Naive B cell (primary cell): ENCODE results near the gene TMUB1. TPM values are rescaled to one million over a fixed set of nuclear protein-coding genes. Genes with fewer than 3 reads are reported as not detected.

Source experiments
- ATAC-seq, 2 donors: fragments of 150-1000 bp; cut with Tn5 transposase; 2 replicates each; pipeline ENCODE4 v1.10.0; 2021; ENCODE audit warnings: low read depth in 2 of 2, mild to moderate bottlenecking in 2 of 2, moderate library complexity in 2 of 2
- DNase-seq: peaks from one replicate; pipeline ENCODE4 v3.0.0; 2022
- H3K27ac Mint-ChIP-seq, 6 donors: one replicate each; pipeline ENCODE4 v1.8.0; 2020 to 2022; ENCODE audit warnings: mild to moderate bottlenecking in 6 of 6, mixed read lengths in 6 of 6, moderate library complexity in 5 of 6, inconsistent platforms in 2 of 6
- H3K27me3 Mint-ChIP-seq, 3 donors: one replicate each; pipeline ENCODE4 v1.8.0; 2021 to 2022; ENCODE audit warnings: mixed read lengths in 3 of 3, mild to moderate bottlenecking in 1 of 3
- H3K36me3 Mint-ChIP-seq, 2 donors: one replicate each; pipeline ENCODE4 v1.8.0; 2020 to 2022; ENCODE audit warnings: mixed read lengths in 2 of 2, inconsistent platforms in 1 of 2, mild to moderate bottlenecking in 1 of 2
- H3K4me1 Mint-ChIP-seq, 3 donors: one replicate each; pipeline ENCODE4 v1.8.0; 2020 to 2022; ENCODE audit warnings: mixed read lengths in 3 of 3, inconsistent platforms in 1 of 3, mild to moderate bottlenecking in 1 of 3, moderate library complexity in 1 of 3
- H3K4me3 Mint-ChIP-seq, 8 donors: one replicate each; pipeline ENCODE4 v1.8.0; 2020 to 2022; ENCODE audit warnings: mild to moderate bottlenecking in 8 of 8, mixed read lengths in 8 of 8, moderate library complexity in 8 of 8, inconsistent platforms in 2 of 8
- H3K9me3 Mint-ChIP-seq, 7 donors: one replicate each; pipeline ENCODE4 v1.8.0; 2020 to 2022; ENCODE audit warnings: mixed read lengths in 7 of 7, mild to moderate bottlenecking in 5 of 7, inconsistent platforms in 2 of 7, moderate library complexity in 1 of 7
- polyA plus RNA-seq, 6 donors: library from polyadenylated mRNA; unstranded; fragments of 300-500 nt; fragmentation: Illumina TruSeq; gene quantifications; one replicate each; pipeline ENCODE4 v1.2.3, GENCODE V29; 2021; ENCODE audit warnings: low read depth in 6 of 6

Gene TMUB1, protein sequence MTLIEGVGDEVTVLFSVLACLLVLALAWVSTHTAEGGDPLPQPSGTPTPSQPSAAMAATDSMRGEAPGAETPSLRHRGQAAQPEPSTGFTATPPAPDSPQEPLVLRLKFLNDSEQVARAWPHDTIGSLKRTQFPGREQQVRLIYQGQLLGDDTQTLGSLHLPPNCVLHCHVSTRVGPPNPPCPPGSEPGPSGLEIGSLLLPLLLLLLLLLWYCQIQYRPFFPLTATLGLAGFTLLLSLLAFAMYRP
- 10 to 100 TPM; 36.3 to 66.1 (median 45.5) TPM for polyA plus RNA-seq

DNA sequence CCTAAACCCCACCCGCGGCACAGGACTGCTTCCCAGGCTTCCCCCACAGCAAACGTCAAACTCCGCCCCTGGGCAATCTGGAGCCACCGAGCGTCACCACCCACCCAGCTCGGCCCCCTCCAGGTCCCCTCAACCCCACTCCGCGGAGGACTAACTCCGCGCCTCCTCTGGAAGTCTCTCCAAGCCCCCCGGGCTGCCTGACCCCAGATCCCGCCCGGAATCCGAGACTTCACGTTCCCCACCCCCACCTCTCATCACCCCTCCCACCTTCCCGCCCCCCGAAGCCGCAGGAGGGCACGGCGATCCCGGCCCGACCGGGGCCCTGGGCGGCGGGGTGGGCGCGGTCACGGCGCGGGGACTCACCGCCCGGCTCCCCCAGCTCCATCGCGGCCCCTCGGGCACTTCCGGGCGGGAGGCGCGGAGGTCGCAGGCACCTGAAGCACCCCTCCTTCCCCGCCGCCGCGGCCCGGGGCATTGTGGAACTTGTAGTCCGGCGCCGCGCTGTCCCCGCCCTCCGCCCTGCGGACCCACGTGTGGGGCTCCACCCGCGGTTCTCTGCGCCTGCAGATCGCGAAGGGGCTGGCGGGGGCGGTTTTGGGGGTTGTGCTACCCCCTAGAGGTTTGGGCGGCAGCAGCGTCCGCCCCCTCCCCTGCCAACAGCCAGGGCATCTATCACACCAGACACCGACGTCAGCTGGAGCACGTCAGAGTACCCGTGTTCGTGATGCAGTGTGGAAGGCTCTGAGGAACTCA lies at the start of gene TMUB1:
TSS of gene TMUB1 (minus strand) at position 423 of the 753 bp plus-strand sequence. CDS start 930 bp downstream, outside the sequence.
- H3K4me3 Mint-ChIP-seq: peak within 1 kb of the TSS; percentile 85 to 97 (median 94)
- peak within 1 kb of the TSS; percentile 97 to 99 (median 98) for H3K27ac Mint-ChIP-seq
- DNase-seq (peak; percentile 86), ATAC-seq (peak; percentile 64 to 66)
- peaks cover 16 to 21% (median 19%) of the 10 kb centered on the region in 3 donors for H3K27me3 Mint-ChIP-seq
- H3K4me1 Mint-ChIP-seq: peaks cover 39 to 46% (median 44%) of the 10 kb centered on the region in 3 donors
- H3K9me3 Mint-ChIP-seq: peaks cover 0 to 2% (median 0%) of the 10 kb centered on the region in 7 donors
- H3K36me3 Mint-ChIP-seq: peaks cover 0 to 6% of the 10 kb centered on the region in 2 donors

DNA sequence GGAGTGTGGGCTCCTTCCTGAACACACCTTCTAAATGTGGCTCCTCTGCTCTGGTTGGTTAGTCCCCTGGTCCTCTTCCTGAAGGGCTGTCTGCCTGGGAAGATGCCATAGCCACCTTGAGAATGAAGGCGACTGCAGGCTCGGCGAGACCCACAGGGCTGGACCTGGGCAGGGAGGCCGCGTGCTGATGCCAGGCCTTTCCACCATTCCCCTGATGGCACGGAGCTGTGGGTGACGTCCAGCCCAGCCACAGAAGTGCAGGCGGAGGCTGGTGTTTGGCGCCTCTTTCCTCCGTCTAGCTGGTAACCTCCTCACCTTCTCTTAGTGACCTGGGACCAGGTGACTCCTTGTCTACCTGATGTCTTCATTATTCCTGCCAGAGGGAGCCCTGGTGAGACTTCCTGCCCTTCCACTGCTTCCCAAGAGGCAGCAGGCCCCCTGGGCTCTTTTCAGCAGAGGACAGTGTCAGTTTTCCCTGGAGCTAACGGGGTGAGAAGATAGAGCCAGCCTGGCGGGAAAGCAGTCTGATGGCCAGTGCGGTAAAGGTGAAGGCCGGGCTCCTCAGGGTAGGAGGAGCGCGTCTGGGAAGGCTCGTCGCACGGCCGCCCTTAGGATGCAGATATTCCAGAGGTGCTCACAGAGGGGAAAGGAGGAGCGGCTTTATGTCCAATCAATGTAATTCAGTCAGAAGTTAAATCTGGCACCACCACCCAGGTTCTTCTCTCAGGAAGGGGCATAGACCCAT lies 49.3 kb upstream of the TMUB1 start:
- H3K27ac Mint-ChIP-seq: no peak overlapping the region
- DNase-seq (no peak), ATAC-seq (no peak)
- H3K4me1 Mint-ChIP-seq: no peaks in the 10 kb centered on the region
- H3K36me3 Mint-ChIP-seq: no peaks in the 10 kb centered on the region
- peak overlapping the region in 1 of 8 donors; percentile 29 for H3K4me3 Mint-ChIP-seq
- H3K27me3 Mint-ChIP-seq: peaks cover 0 to 2% (median 0%) of the 10 kb centered on the region in 3 donors
- H3K9me3 Mint-ChIP-seq: peaks cover 0 to 2% (median 0%) of the 10 kb centered on the region in 7 donors

DNA sequence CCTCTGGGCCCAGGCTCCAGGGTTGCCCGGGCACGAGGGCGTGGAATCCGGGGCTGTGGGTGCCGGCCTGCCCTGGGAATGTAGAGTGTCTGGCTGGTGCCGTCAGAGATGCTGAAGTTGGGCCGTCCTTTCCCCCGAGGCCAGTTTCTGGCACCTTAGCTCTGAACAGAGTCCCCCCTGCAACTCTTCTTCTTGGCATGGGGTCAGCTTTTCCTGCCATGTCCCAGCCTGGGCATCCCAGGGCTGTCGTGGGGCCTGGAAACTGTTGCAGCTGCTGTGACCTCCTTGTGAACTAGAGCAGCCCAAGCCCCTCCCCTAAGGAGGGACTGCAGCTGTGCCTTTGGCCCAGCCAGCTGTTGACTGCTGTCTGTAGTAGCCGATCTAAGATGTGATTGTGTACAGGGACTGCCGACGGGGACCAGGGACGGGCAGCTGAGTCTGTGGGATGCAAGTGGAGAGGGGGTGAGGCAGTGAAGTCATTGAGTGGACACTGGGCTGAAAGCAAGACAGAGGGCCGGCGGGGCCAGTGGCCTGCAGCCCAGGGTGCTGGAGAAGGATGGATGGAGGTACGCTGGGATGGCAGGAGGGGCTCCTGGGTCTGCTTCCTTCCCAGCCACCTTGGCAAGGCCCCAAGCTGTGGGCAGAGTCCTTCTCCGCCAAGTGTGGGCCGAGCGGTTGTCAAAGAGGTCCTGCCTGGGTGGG lies 48.5 kb upstream of the TMUB1 start:
- DNase-seq: no peak
- Mint-ChIP-seq H3K27ac (peak overlapping the region in 1 of 6 donors; percentile 85), H3K36me3 (no peaks in the 10 kb centered on the region), H3K9me3 (peaks cover 0 to 2% (median 0%) of the 10 kb centered on the region in 7 donors), H3K4me1 (no peaks in the 10 kb centered on the region), H3K27me3 (peaks cover 0 to 4% (median 0%) of the 10 kb centered on the region in 3 donors), H3K4me3 (no peak overlapping the region)
- no peak for ATAC-seq

DNA sequence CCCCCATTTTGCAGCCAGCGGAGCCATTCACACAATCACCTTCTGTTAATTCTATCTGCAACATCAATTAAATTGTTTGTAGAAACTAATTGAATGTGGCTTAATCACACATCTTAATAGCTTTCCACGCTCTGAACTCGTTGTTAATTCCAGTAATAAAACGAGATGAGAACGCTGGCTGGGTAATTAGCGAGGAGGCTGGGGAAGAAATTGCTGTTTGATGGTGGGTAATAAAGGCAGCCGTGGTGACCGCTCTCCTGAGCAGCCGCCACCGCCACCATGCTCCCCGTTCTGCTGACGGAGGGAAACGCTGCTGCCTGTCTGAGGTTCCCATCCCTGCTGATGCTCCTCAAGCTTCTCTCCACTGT lies 47.9 kb upstream of the TMUB1 start:
- peaks cover 0 to 2% (median 0%) of the 10 kb centered on the region in 7 donors for H3K9me3 Mint-ChIP-seq
- ATAC-seq (no peak), DNase-seq (no peak)
- H3K36me3 Mint-ChIP-seq: no peaks in the 10 kb centered on the region
- H3K4me1 Mint-ChIP-seq: no peaks in the 10 kb centered on the region
- H3K4me3 Mint-ChIP-seq: no peak overlapping the region
- H3K27me3 Mint-ChIP-seq: peaks cover 0 to 4% (median 0%) of the 10 kb centered on the region in 3 donors
- H3K27ac Mint-ChIP-seq: no peak overlapping the region

DNA sequence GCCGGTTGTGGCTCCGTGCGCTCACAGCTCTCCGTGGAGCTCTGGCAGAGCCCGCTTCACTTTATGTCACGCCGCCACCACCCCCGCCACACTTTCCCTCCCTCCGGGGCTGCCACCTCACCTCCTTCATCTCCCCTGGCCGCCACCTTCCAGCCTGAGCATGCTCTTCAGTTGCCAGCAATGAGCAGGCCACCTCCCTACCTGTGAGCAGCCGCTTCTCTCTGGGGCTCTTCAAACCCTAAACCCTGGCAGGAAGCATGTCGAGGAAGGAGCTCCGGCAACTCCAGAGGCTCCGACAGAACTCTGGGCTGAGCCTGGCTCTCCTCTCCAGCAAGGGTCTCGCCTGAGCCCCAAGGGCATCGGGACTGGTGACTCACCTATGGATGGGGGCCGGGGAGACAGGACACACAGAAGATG lies 47.5 kb upstream of the TMUB1 start:
- H3K27me3 Mint-ChIP-seq: peaks cover 0 to 4% (median 0%) of the 10 kb centered on the region in 3 donors
- no peaks in the 10 kb centered on the region for H3K4me1 Mint-ChIP-seq
- no peak overlapping the region for H3K4me3 Mint-ChIP-seq
- peaks cover 0 to 2% (median 0%) of the 10 kb centered on the region in 7 donors for H3K9me3 Mint-ChIP-seq
- DNase-seq: no peak
- H3K36me3 Mint-ChIP-seq: no peaks in the 10 kb centered on the region
- ATAC-seq: no peak
- H3K27ac Mint-ChIP-seq: no peak overlapping the region

DNA sequence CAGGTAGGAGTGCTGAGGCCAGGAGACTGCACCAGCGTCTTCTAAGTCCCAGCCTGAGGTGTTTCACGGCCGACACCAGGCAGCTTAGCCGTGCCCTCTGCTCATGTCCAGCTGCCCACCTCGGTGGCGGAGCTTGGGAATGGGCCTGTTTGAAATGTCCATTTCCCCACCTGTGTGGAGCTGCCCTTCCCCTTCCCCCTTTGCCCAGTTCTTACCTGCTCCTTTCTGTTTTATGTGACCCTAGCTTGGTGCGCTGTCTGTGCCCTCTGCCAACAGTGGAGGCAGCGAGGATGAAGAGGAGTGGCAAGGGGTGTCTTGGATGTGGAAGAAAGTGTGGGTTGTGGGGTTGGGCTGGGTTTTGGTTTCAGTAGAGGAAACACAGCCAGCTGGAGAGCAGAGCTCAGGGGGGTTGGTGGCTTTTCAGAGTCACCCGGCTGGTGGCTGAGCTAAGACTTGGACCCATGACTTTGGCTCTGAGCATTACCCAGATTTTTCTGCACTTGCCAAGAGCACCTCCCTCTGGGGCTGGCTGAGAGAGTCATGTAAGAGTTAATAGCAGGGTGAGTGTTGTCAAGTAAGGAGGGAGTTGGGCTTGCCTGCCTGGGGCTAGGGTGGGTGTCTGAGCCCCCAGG lies 46.8 kb upstream of the TMUB1 start:
- Mint-ChIP-seq H3K4me3 (no peak overlapping the region), H3K36me3 (no peaks in the 10 kb centered on the region)

DNA sequence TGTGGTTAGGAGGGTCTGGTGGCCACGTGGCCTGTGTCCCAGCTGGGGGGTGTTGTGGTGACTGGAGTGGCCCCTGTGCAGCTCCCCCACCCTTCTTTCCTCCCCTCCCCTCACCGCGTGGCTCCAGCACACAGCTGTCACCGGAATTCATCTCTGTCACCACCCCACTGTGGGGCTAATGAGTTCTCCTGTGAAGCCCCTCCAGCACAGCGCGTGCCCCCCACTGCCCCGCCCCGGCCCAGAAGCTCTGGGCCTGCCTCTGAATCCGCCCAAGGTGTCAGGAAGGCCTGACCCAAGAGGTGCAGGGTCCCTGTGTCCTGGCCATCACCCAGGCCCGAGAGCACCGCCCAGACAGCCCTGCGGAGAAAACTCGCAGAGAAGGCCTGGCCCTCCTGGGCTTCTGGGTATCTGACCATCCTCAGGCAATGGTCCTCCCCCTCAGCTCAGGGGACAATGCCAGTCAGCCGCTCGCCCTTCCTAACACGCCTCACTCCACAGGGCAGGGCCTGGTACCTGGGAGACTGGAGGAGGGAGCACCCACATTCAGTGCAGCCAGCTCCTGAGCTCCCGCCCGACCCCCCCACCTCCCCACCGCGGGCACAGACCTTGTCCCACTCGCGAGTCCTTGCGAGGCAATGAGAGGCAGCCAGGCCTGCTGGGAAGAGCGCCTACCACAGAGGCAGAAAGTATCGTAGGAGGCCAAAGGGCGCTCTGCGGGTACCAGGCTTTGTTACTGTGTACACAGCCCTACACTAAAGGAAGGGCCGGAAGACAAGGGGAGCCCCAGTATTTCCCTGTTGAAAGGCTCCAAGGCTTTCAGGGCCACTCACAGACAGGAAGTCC lies 46.0 kb upstream of the TMUB1 start:
- ATAC-seq (no peak), DNase-seq (no peak)
- Mint-ChIP-seq H3K4me3 (no peak overlapping the region), H3K9me3 (peaks cover 0 to 2% (median 0%) of the 10 kb centered on the region in 7 donors), H3K27ac (no peak overlapping the region), H3K36me3 (no peaks in the 10 kb centered on the region), H3K4me1 (peaks cover 0 to 1% (median 0%) of the 10 kb centered on the region in 3 donors), H3K27me3 (peaks cover 0 to 12% (median 4%) of the 10 kb centered on the region in 3 donors)

More for the DNA sequence above, 46.8 kb upstream of the TMUB1 start:
- ATAC-seq: no peak
- Mint-ChIP-seq H3K4me1 (no peaks in the 10 kb centered on the region), H3K27ac (peak overlapping the region in 2 of 6 donors; percentile 10 to 39), H3K27me3 (peaks cover 0 to 5% (median 0%) of the 10 kb centered on the region in 3 donors), H3K9me3 (peaks cover 0 to 2% (median 0%) of the 10 kb centered on the region in 7 donors)
- DNase-seq: no peak

DNA sequence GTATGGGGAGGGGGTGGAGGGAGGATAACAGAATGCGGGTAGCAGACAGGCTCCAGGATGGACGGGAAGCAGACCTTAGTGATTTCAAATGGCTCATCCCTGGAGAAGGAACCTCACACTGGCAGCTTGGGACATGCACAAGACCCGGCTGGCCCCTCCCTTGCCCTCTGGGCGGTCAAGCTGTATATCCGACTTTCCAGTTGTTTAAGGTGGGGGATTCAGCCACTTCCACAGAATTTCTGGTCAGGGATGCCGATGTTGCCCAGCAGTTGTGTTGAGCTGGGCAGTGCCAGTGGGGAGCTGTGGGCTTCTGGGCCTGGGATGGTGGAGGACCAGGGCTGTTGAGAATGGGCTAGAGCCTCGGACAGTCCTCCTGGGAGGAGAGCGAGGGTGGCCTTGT lies 45.4 kb upstream of the TMUB1 start:
- Mint-ChIP-seq H3K9me3 (peaks cover 0 to 2% (median 0%) of the 10 kb centered on the region in 7 donors), H3K4me3 (no peak overlapping the region), H3K4me1 (peaks cover 4 to 7% (median 4%) of the 10 kb centered on the region in 3 donors), H3K27me3 (peaks cover 6 to 18% (median 10%) of the 10 kb centered on the region in 3 donors), H3K36me3 (no peaks in the 10 kb centered on the region), H3K27ac (no peak overlapping the region)
- ATAC-seq (no peak), DNase-seq (no peak)

DNA sequence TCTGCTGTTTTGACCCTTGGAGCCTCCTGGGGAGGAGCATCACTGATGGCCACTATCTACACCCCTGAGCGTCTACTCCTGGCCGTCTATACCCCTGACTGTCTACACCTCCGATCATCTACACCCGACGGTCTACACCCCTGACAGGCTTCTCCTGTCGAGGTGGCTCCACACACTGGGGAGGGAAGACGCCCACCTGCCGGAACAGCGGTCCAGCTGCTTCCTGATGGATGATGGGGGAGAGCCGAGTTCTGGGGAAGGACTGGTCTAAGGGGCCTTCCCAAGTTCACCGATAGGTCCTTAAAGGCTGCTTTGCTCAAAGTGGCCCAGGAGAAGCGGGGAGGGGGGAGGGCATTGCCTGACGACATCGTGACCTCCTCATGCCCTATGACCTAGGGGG lies 44.9 kb upstream of the TMUB1 start:
- peak overlapping the region in 1 of 6 donors; percentile 44 for H3K27ac Mint-ChIP-seq
- peaks cover 0 to 2% (median 0%) of the 10 kb centered on the region in 7 donors for H3K9me3 Mint-ChIP-seq
- no peaks in the 10 kb centered on the region for H3K36me3 Mint-ChIP-seq
- peaks cover 10 to 24% (median 11%) of the 10 kb centered on the region in 3 donors for H3K27me3 Mint-ChIP-seq
- peaks cover 4 to 9% (median 6%) of the 10 kb centered on the region in 3 donors for H3K4me1 Mint-ChIP-seq
- DNase-seq: no peak
- no peak for ATAC-seq
- no peak overlapping the region for H3K4me3 Mint-ChIP-seq

DNA sequence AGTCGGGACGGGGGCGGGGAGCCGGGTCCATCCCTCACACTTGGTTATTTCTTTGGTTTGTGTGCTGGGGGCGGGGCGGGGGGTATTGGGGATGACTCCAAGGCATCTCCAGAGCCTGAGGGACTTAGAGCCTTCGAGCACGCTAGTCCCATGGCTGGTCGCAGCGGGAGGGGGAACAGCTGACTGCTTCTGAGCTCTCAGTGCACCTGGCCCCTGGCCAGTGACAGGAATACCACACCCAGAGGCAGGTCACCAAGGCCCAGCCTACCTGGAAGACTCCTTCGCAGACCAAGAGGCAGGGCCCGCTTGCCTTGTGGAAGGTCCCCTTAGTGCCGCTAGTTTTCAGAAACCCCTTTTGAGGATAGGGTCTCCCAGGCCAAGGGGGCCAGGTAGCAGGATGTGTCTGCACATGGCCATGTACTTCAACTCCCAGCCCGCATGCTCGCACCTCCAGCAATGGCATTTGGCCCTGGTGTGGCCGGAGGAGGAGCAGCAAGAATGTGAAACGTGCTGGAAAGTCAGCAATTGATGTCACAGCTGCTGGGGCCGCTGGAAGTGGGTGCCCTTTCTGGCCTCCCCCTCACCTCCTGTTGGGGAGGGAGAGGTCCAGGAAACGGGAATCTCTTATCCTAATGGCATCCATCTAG lies 43.3 kb upstream of the TMUB1 start:
- Mint-ChIP-seq H3K4me3 (no peak overlapping the region), H3K9me3 (no peaks in the 10 kb centered on the region), H3K27ac (no peak overlapping the region), H3K27me3 (peaks cover 12 to 27% (median 16%) of the 10 kb centered on the region in 3 donors), H3K36me3 (no peaks in the 10 kb centered on the region), H3K4me1 (peaks cover 5 to 9% (median 6%) of the 10 kb centered on the region in 3 donors)
- DNase-seq (no peak), ATAC-seq (no peak)

GRCh38 chr7:151125846-151126481 lies 42.7 kb upstream of the TMUB1 start:
- Mint-ChIP-seq H3K27me3 (peaks cover 15 to 33% (median 21%) of the 10 kb centered on the region in 3 donors), H3K27ac (no peak overlapping the region), H3K4me3 (no peak overlapping the region), H3K9me3 (no peaks in the 10 kb centered on the region), H3K4me1 (peaks cover 6 to 9% (median 9%) of the 10 kb centered on the region in 3 donors), H3K36me3 (no peaks in the 10 kb centered on the region)
- ATAC-seq (no peak), DNase-seq (no peak)
